Psoas muscle (tissue), 8 donors: ENCODE results near the gene HFM1. TPM values are rescaled to one million over a fixed set of nuclear protein-coding genes. Genes with fewer than 3 reads are reported as not detected.

ENCODE experiments used
- ATAC-seq, 4 donors: fragments of 200-7000 bp; cut with Tn5 transposase; one replicate each; pipeline ENCODE4 v1.9.1; 2020; ENCODE audit warnings: moderate library complexity in 3 of 4, mild to moderate bottlenecking in 2 of 4
- DNase-seq, 2 donors: peaks; one replicate each; pipeline ENCODE4 v3.0.0-alpha.2; 2020
- H3K27ac ChIP-seq: fragments of 200-600 bp; one replicate; pipeline ENCODE4 v1.8.0; 2022
- H3K27me3 ChIP-seq, 3 donors: fragments of 200-600 bp in 1 of 3; one replicate each; pipeline versions ENCODE4 v1.6.1 to v1.8.0; 2013 to 2022; ENCODE audit warnings: low read length in 2 of 3, mild to moderate bottlenecking in 2 of 3, moderate library complexity in 1 of 3; ENCODE audit not compliant: insufficient read depth in 3 of 3
- H3K36me3 ChIP-seq, 2 donors: fragments of 200-600 bp in 1 of 2; one replicate each; pipeline versions ENCODE4 v1.6.1 to v1.8.0; 2013 to 2022; ENCODE audit warnings: low read depth in 1 of 2, mild to moderate bottlenecking in 1 of 2, moderate library complexity in 1 of 2; ENCODE audit not compliant: insufficient read depth in 1 of 2
- H3K4me1 ChIP-seq: fragments of 200-600 bp; one replicate; pipeline ENCODE4 v1.8.0; 2022
- H3K4me3 ChIP-seq: fragments of 200-600 bp; one replicate; pipeline ENCODE4 v1.8.0; 2022; ENCODE audit warnings: mild to moderate bottlenecking
- H3K9me3 ChIP-seq: fragments of 200-600 bp; one replicate; pipeline ENCODE4 v1.8.0; 2022
- WGBS, 3 donors: extraction: QIAGEN DNeasy Blood & Tissue Kit; methylation state at CpG; one replicate each; pipeline versions ENCODE4 v1.1.6 to v1.1.7; 2013; 5-methylcytosine and 5-hydroxymethylcytosine counted together
- intact Hi-C, 2 donors: fragments of 100-400 bp; cut with DNase I; formaldehyde crosslinking; loops; one replicate each; pipeline versions ENCODE4 v1.11.0 to v1.14.2; 2022
- polyA plus RNA-seq, 3 donors: library from polyadenylated mRNA; stranded (reverse); fragments of 200-250 nt; gene quantifications; one replicate each; pipeline ENCODE4 v1.2.3, GENCODE V29; 2013
- total RNA-seq, 4 donors: library from RNA; stranded (reverse); fragmentation: NEBNext Ultra II Directional in 2 of 4; extraction: Animal tissue kit (Norgen Biotek cat#: 25700) in 2 of 4; gene quantifications; one replicate each; pipeline versions ENCODE4 v1.2.1 to v1.2.4, GENCODE V29; 2021 to 2023
- TF ChIP-seq, protein P1 (sequence below): fragments of 200-600 bp; IDR thresholded peaks from one replicate; pipeline ENCODE4 v1.8.0; 2022; ENCODE audit warnings: antibody characterized with exemption
- donor health status: healthy with polysubstance abuse.
- donor health status: DM: no; HTN: no; CAD: no; lungs with moderate emphysema.
- donor health status: Bipolar disorder and iron deficiency.
- donor health status: healthy.
- donor health status: DM: yes; HTN: yes; CAD: no.
- donor health status: DM: no; HTN: no; CAD: no.
- donor health status: DM: no; HTN: no; CAD: no.
- donor health status: DM: yes; HTN: yes; CAD: no.

Gene HFM1
- total and polyA plus RNA-seq, 7 donors, result 0.08 to 3.1 (median 1.3) TPM

DNA sequence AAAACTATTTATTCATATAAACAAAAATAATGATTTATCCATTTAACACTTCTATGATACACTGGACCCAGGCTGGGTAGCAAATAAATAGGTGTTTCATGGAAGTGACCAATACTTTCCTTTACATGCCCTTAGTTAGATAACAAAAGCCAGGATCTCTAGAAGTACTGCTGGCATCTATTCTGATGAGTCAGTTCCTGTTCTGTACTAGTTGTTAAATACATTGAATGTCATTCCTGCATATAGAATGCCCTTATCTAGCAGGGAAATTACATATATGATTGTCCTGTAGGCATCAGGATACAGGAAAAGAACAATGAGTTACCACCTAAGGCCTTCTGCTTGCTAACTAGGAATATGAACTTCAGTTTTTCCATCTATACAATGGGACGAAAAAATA is 130.8 kb downstream of the HFM1 start:
- no peak for ATAC-seq
- 78 to 90% (median 86%) methylated on average over 1 of the region's 1 CpG for whole genome bisulfite sequencing, 3 donors
- intact Hi-C loops, result loop anchor here in 1 of 2 donors (10.0 kb wide), 1 partner anchor 651 kb away; no protein-coding TSS in a partner anchor
- DNase-seq, result no peak
- no peaks in the 10 kb centered on the region for H3K27me3 ChIP-seq
- no peak overlapping the region for H3K27ac ChIP-seq
- TF ChIP-seq, protein P1, sequence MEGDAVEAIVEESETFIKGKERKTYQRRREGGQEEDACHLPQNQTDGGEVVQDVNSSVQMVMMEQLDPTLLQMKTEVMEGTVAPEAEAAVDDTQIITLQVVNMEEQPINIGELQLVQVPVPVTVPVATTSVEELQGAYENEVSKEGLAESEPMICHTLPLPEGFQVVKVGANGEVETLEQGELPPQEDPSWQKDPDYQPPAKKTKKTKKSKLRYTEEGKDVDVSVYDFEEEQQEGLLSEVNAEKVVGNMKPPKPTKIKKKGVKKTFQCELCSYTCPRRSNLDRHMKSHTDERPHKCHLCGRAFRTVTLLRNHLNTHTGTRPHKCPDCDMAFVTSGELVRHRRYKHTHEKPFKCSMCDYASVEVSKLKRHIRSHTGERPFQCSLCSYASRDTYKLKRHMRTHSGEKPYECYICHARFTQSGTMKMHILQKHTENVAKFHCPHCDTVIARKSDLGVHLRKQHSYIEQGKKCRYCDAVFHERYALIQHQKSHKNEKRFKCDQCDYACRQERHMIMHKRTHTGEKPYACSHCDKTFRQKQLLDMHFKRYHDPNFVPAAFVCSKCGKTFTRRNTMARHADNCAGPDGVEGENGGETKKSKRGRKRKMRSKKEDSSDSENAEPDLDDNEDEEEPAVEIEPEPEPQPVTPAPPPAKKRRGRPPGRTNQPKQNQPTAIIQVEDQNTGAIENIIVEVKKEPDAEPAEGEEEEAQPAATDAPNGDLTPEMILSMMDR, result no peak
- H3K36me3 ChIP-seq, result peaks cover 0 to 16% of the 10 kb centered on the region in 2 donors
- H3K4me3 ChIP-seq, result no peak overlapping the region
- H3K9me3 ChIP-seq, result no peaks in the 10 kb centered on the region
- no peaks in the 10 kb centered on the region for H3K4me1 ChIP-seq

DNA sequence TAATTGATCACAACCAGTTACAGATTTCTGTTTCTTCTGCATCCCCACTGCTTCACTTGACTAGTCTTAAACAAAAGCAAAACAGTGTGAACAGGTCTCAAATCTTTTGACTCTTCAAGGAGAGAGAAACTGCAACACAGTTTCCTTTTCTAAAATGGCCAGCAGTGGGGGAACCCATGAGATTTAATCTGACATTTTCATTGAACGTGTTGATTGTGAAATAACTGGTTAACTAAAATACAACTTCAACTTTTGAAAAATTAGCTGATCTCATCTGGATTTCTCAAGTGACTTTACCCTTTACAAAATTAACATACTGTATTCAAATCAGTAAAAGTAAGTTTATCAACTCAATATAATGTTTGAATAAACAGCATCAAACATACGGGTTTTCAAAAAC is 143.0 kb downstream of the HFM1 start:
- 79 to 86% (median 82%) methylated on average over 2 of the region's 2 CpGs for WGBS, 3 donors
- DNase-seq, result no peak
- Histone ChIP-seq H3K4me1 (no peaks in the 10 kb centered on the region), H3K9me3 (no peaks in the 10 kb centered on the region), H3K27me3 (no peaks in the 10 kb centered on the region), H3K4me3 (no peak overlapping the region), H3K36me3 (peaks cover 0 to 13% of the 10 kb centered on the region in 2 donors), H3K27ac (no peak overlapping the region)
- TF ChIP-seq, protein P1, result no peak
- intact Hi-C loops, result no loop called here
- no peak for ATAC-seq

DNA sequence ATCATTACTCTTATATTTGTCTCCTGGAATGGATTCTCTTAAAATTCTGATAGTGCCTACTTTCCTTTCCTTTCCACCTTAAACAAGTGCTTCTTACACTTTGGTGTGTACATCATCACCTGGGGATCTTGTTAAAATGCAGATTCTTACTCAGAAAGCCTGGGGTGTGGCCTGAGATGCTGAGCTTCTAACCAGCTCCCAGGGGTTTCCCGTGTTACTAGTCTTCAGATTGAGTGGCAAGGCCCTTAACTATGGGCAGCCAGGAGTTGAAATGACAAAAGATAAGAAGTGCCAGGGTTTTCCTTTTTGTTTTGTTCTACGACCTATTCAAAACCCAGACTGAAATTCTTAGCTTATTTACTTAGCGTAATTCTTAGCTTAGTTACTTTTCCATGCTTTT is 159.2 kb downstream of the HFM1 start:
- no peaks in the 10 kb centered on the region for H3K36me3 ChIP-seq
- H3K27ac ChIP-seq, result no peak overlapping the region
- H3K4me1 ChIP-seq, result no peaks in the 10 kb centered on the region
- no peak for ATAC-seq
- WGBS, 3 donors, result 39 to 50% (median 44%) methylated on average over 3 of the region's 3 CpGs
- H3K4me3 ChIP-seq, result no peak overlapping the region
- no peaks in the 10 kb centered on the region for H3K27me3 ChIP-seq
- intact Hi-C loops, result no loop called here
- TF ChIP-seq, protein P1, result no peak
- no peak for DNase-seq
- no peaks in the 10 kb centered on the region for H3K9me3 ChIP-seq

DNA sequence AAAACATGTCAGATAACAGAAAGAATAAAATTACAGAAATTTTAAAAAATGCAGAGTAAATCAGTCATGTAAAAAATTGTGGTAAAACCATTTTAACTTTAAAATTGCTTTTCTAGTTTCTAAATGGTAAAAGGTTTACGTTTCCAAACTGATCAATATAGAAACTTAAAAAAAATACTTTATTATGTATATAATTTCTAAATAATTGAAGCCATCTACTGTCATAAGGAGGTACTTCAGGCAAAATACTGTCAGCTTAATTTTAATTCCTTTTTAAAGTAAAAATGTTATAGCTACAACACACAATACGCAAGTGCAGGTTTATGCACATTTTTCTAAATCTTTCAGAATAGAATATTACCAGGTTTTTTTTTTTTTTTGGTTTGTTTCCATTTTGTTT is 159.9 kb downstream of the HFM1 start:
- ATAC-seq, result no peak
- intact Hi-C loops, result no loop called here
- Histone ChIP-seq H3K27ac (no peak overlapping the region), H3K4me3 (no peak overlapping the region), H3K27me3 (no peaks in the 10 kb centered on the region), H3K4me1 (no peaks in the 10 kb centered on the region), H3K36me3 (no peaks in the 10 kb centered on the region), H3K9me3 (no peaks in the 10 kb centered on the region)
- whole genome bisulfite sequencing, 3 donors, result 67 to 84% (median 74%) methylated on average over 2 of the region's 2 CpGs
- TF ChIP-seq, protein P1, result no peak
- no peak for DNase-seq

DNA sequence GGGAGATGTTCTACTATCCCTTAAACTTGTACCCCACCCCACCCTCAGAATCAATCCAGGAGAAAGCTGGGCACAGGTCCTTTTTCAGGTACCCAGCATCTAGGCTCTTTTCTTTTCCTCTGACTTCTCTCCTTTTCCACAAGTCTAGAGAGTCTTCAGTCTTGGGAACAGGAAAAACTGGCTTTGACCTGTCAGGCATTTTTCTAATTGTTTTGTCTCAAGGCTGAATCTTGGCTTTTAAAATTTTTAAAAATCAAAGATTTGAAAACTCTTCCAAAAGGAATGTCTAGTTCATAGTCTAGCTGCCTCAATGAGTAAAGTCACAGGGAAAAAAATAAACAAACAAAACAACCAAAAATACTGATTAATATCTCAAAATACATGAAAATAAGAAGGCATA is 161.5 kb downstream of the HFM1 start:
- H3K4me3 ChIP-seq, result no peak overlapping the region
- no peak for DNase-seq
- TF ChIP-seq, protein P1, result no peak
- no peaks in the 10 kb centered on the region for H3K9me3 ChIP-seq
- no peaks in the 10 kb centered on the region for H3K36me3 ChIP-seq
- no peaks in the 10 kb centered on the region for H3K4me1 ChIP-seq
- no peaks in the 10 kb centered on the region for H3K27me3 ChIP-seq
- H3K27ac ChIP-seq, result no peak overlapping the region
- intact Hi-C loops, result no loop called here
- no peak for ATAC-seq
